ENCODE data around the gene LPIN1.

LPIN1 gene

GRCh38 chr2:11773747-11774525, 27.5 kb downstream of the LPIN1 start:
- peaks cover 23% of the 10 kb centered on the region for H3K36me3 Mint-ChIP-seq

DNA sequence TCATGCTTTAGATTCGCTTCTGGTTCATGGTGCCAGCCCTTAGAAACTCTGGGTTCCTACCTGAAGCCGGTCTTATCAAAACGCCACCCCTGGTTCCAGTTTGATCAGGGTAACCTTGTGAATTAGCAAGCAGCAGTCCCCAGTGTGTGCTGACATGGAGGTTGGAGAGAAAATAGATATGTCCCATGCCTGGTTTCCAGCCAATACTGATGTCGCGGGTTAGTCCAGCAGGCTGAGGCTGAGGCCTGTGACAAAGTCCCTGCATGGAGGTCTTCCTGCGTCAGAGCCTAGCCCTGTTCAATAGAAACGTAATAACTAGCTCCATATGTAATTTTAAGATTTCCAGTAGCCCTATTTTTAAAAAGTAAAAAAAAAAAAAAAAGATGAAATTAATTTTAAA, 28.2 kb downstream of the LPIN1 start:
- Mint-ChIP-seq H3K27ac (peak overlapping the region; percentile 90), H3K27me3 (no peaks in the 10 kb centered on the region), H3K4me3 (no peak overlapping the region), H3K4me1 (ENCODE audit: low read depth) (peaks cover 48% of the 10 kb centered on the region), H3K36me3 (peaks cover 23% of the 10 kb centered on the region), H3K9me3 (ENCODE audit: low read depth) (no peaks in the 10 kb centered on the region)

More at GRCh38 chr2:11773747-11774525, 27.5 kb downstream of the LPIN1 start:
- no peaks in the 10 kb centered on the region for H3K27me3 Mint-ChIP-seq
- H3K4me3 Mint-ChIP-seq: no peak overlapping the region
- peaks cover 42% of the 10 kb centered on the region for H3K4me1 Mint-ChIP-seq (ENCODE audit: low read depth)
- H3K9me3 Mint-ChIP-seq (ENCODE audit: low read depth): no peaks in the 10 kb centered on the region
- H3K27ac Mint-ChIP-seq: peak overlapping the region; percentile 90

- H3K4me1 Mint-ChIP-seq (ENCODE audit: low read depth): peaks cover 48% of the 10 kb centered on the region
- peak overlapping the region; percentile 78 for H3K4me3 Mint-ChIP-seq
- H3K9me3 Mint-ChIP-seq (ENCODE audit: low read depth): no peaks in the 10 kb centered on the region
- no peaks in the 10 kb centered on the region for H3K27me3 Mint-ChIP-seq
- H3K27ac Mint-ChIP-seq: peak overlapping the region; percentile 98
- peaks cover 22% of the 10 kb centered on the region for H3K36me3 Mint-ChIP-seq
These were observed 29.0 kb downstream of the LPIN1 start for GRCh38 chr2:11775384-11775783.

GRCh38 chr2:11777066-11777782, 30.8 kb downstream of the LPIN1 start:
- Mint-ChIP-seq H3K4me3 (no peak overlapping the region), H3K27ac (peak overlapping the region; percentile 50), H3K36me3 (peaks cover 16% of the 10 kb centered on the region), H3K27me3 (no peaks in the 10 kb centered on the region), H3K4me1 (ENCODE audit: low read depth) (peaks cover 48% of the 10 kb centered on the region), H3K9me3 (ENCODE audit: low read depth) (no peaks in the 10 kb centered on the region)

GRCh38 chr2:11777886-11778415, 31.5 kb downstream of the LPIN1 start:
- Mint-ChIP-seq H3K27ac (peak overlapping the region; percentile 78), H3K27me3 (no peaks in the 10 kb centered on the region)

GRCh38 chr2:11778416-11778815, 32.0 kb downstream of the LPIN1 start:
- peaks cover 48% of the 10 kb centered on the region for H3K4me1 Mint-ChIP-seq (ENCODE audit: low read depth)
- peak overlapping the region; percentile 78 for H3K27ac Mint-ChIP-seq
- no peaks in the 10 kb centered on the region for H3K27me3 Mint-ChIP-seq
- peak overlapping the region; percentile 27 for H3K4me3 Mint-ChIP-seq
- H3K9me3 Mint-ChIP-seq (ENCODE audit: low read depth): no peaks in the 10 kb centered on the region
- peaks cover 16% of the 10 kb centered on the region for H3K36me3 Mint-ChIP-seq

More at GRCh38 chr2:11777886-11778415, 31.5 kb downstream of the LPIN1 start:
- H3K36me3 Mint-ChIP-seq: peaks cover 16% of the 10 kb centered on the region
- H3K4me1 Mint-ChIP-seq (ENCODE audit: low read depth): peaks cover 48% of the 10 kb centered on the region
- no peaks in the 10 kb centered on the region for H3K9me3 Mint-ChIP-seq (ENCODE audit: low read depth)
- H3K4me3 Mint-ChIP-seq: peak overlapping the region; percentile 27

DNA sequence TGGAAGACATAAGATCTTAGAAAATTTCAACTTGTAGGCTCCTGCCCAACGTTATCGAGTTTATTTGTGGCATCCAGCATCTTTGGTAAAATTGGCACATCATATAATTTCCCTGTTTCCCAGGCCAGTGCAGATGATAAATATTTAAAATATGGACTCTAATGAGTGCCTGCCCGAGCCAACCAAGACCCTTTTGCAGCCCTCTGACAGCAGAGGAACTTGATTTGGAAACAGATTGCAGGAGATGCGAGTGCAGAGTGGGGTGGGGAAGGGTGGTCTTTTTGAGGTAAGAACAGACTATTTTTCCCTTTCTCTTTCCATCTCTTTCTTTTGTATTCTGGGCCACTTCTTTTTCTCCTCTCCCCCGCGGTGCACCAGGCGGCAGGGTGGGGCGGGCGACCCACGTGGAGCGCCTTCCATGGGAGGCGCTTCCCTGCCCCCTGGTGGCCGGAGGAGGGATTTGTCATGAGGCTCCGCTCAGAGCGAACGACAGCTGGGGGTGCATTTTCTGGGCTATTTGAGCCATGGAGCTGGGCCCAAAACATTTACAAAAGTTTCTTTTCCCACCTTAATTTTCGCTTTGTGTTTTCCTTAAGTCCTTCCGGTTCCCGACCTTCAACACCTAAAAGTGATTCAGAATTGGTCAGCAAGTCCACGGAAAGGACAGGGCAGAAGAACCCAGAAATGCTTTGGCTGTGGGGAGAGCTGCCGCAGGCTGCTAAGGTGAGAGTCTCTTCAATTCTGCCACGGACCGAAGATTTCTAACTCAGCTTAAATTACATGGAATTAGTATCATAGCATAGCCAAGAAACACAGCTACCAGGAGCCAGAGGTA, 32.7 kb downstream of the LPIN1 start:
- peaks cover 10% of the 10 kb centered on the region for H3K36me3 Mint-ChIP-seq

DNA sequence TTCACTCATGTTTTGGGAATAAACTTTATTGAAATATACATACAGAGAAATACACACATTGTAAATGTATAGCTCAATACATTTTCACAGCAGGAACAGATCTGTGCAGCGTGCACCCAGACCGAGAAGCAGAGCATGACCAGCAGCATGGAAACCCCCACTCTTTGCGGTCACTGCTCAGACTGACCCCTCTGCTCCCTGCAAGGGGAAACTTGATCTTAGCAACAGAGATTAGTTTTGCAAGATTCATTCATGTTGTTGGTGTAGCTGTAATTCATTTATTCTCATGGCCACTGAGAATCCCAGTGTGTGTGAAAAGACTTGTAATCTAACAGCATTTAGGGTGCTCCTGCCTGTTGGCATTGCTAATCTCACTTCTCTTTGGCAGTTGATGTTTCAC, 35.2 kb downstream of the LPIN1 start:
- H3K27me3 Mint-ChIP-seq: no peaks in the 10 kb centered on the region
- peaks cover 2% of the 10 kb centered on the region for H3K36me3 Mint-ChIP-seq
- no peaks in the 10 kb centered on the region for H3K9me3 Mint-ChIP-seq (ENCODE audit: low read depth)
- H3K27ac Mint-ChIP-seq: no peak overlapping the region
- no peak overlapping the region for H3K4me3 Mint-ChIP-seq
- peaks cover 23% of the 10 kb centered on the region for H3K4me1 Mint-ChIP-seq (ENCODE audit: low read depth)

More for the DNA sequence above, 32.7 kb downstream of the LPIN1 start:
- peak overlapping the region; percentile 27 for H3K4me3 Mint-ChIP-seq
- peak overlapping the region; percentile 67 for H3K27ac Mint-ChIP-seq
- no peaks in the 10 kb centered on the region for H3K27me3 Mint-ChIP-seq
- H3K9me3 Mint-ChIP-seq (ENCODE audit: low read depth): no peaks in the 10 kb centered on the region
- H3K4me1 Mint-ChIP-seq (ENCODE audit: low read depth): peaks cover 41% of the 10 kb centered on the region

DNA sequence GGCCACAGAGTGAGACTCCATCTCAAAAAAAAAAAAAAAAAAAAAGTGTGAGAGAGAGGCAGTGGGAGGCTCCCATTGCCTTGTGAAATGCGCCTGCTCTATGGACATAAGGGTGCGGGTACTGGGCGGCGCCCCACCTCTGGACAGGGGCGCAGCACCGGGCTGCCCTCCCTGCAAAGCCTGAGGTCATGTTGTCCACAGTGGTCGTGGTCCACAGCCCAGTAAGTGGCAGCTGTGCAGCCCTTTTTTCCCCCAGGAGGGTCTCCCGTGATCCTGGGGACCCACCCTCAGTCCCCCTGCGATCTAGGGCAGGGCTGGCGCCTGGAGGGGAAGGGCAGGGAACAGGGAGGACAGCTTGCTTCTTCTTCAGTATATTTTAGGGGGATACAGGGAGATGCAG, 37.8 kb downstream of the LPIN1 start:
- Mint-ChIP-seq H3K4me3 (no peak overlapping the region), H3K27me3 (no peaks in the 10 kb centered on the region), H3K4me1 (ENCODE audit: low read depth) (peaks cover 3% of the 10 kb centered on the region), H3K9me3 (ENCODE audit: low read depth) (no peaks in the 10 kb centered on the region), H3K27ac (no peak overlapping the region), H3K36me3 (peaks cover 10% of the 10 kb centered on the region)

DNA sequence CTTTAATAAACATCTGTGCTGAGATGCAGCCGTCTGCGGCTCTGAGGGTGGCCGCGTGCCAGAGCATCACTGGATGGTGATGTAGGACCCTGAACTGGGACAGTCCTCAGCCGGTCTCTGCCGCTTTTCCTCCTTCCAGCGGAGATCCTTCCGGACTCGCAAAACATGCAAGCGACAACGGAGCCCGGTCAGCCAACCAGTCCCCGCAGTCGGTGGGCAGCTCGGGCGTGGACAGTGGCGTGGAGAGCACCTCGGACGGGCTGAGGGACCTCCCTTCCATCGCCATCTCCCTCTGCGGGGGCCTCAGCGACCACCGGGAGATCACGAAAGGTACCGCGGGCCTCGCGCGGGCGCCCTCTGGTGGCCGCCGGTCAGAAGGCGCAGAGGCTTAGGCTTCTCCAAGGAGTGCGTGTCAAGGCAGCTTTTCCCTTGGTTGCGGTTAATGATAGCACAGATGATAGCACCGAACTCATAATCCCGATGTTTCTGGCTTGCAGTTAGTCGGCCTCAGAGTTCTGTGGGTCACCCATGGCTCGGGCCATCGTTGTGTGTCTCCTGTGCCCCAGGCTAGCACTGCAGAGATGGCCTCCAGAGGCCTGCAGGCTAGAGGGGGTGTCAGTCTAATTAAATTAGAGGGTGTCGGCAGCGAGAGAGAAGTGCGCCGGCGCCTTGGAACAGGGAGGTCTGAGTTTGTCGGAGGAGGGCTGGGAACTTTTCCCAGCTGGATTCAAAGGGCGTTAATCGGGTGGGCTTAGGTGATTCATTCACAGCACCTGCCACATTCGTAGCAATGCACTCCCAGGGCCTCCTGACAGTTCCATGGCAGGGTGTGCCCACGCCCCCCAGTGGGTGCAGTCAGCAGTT, 38.5 kb downstream of the LPIN1 start:
- Mint-ChIP-seq H3K27me3 (no peaks in the 10 kb centered on the region), H3K27ac (no peak overlapping the region), H3K9me3 (ENCODE audit: low read depth) (no peaks in the 10 kb centered on the region), H3K4me1 (ENCODE audit: low read depth) (no peaks in the 10 kb centered on the region), H3K36me3 (peaks cover 13% of the 10 kb centered on the region), H3K4me3 (no peak overlapping the region)

DNA sequence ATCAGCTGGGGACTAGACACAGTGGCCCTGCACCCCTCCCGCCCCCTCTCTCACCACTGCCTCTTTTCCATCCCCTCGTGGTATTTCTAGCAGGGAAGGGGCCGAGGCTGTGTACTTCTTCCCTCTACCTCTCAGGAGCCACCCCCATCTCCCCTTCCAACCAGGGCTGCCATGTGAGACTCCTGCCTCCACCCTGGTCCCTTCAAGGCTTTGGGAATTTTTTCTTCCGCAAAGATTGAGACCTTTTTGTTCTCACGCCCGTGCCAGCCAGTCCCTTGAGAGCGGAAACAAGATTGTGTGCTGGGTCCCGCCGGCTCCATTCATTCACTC, 39.1 kb downstream of the LPIN1 start:
- Mint-ChIP-seq H3K36me3 (peaks cover 13% of the 10 kb centered on the region), H3K27me3 (no peaks in the 10 kb centered on the region), H3K27ac (no peak overlapping the region), H3K4me3 (no peak overlapping the region), H3K4me1 (ENCODE audit: low read depth) (no peaks in the 10 kb centered on the region), H3K9me3 (ENCODE audit: low read depth) (no peaks in the 10 kb centered on the region)

DNA sequence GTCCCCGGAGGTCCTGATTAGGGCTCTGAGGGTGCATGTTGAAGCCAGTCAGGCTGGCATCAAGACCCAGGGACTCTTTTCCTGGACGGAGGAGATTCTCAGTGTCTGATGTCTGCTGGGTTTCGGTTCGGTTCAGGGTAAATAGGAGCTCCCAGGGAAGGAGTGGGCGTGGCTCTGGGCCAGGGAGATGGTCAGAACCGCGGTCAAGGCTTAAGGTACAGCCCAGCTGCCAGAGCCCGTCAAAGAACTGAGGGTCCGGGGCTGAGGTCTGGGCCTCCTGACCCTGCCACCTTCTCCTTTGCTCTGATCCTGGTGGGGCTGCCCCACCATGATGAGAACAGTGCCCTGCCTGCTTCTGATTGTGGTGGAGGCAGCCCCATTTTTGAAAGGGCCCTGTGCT, 39.8 kb downstream of the LPIN1 start:
- no peak overlapping the region for H3K4me3 Mint-ChIP-seq
- H3K9me3 Mint-ChIP-seq (ENCODE audit: low read depth): no peaks in the 10 kb centered on the region
- H3K27ac Mint-ChIP-seq: no peak overlapping the region
- no peaks in the 10 kb centered on the region for H3K4me1 Mint-ChIP-seq (ENCODE audit: low read depth)
- H3K27me3 Mint-ChIP-seq: no peaks in the 10 kb centered on the region
- peaks cover 15% of the 10 kb centered on the region for H3K36me3 Mint-ChIP-seq

DNA sequence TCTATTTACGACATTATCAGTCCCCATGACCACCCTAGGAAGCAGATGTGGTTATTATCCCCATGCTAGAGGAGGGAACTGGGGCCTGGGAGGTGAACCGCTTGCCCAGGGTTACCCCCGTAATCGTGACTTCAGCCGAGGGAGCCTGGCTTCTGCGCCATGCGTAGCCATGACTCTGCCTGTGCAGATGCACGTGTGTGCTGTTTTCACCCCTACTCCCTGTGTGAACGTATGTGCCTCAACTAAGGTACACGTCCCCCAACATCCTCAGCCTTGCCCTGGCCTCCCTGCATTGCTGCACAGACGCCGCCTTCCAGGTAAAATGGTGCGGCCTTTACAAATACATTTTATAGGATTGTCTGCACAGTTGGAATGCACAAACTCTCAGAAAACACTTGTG, 40.2 kb downstream of the LPIN1 start:
- Mint-ChIP-seq H3K27me3 (no peaks in the 10 kb centered on the region), H3K9me3 (ENCODE audit: low read depth) (no peaks in the 10 kb centered on the region), H3K4me1 (ENCODE audit: low read depth) (no peaks in the 10 kb centered on the region), H3K27ac (no peak overlapping the region), H3K36me3 (peaks cover 17% of the 10 kb centered on the region), H3K4me3 (no peak overlapping the region)

- Mint-ChIP-seq H3K9me3 (ENCODE audit: low read depth) (no peaks in the 10 kb centered on the region), H3K27me3 (no peaks in the 10 kb centered on the region), H3K4me1 (ENCODE audit: low read depth) (no peaks in the 10 kb centered on the region), H3K36me3 (peaks cover 24% of the 10 kb centered on the region), H3K4me3 (no peak overlapping the region), H3K27ac (no peak overlapping the region)
These were observed 41.6 kb downstream of the LPIN1 start for GRCh38 chr2:11787991-11788390.
